ENCODE measurements around the gene FFAR2.

DNA sequence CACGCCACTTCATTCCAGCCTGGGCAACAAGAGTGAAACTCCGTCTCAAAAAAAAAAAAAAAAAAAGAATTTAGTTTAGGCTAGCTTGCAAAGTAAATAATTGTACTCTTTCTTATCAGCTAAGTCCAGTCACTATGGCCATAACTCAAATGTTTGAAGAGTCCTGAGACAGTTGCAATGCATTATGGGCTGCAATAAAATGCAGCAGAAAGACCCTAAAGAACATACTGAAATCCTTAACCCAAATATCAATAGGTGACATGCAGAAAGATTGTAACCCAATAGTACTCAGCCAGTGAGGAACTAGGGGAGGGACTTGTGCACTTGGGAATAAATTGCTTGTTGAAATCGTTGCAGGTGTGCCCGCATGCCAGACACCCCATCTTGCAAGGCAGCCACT lies 20.9 kb upstream of the FFAR2 start:
- no peak for TF ChIP-seq POLR2AphosphoS5 (IDR thresholded peaks at IDR 0.05)
- TF ChIP-seq, protein P1, sequence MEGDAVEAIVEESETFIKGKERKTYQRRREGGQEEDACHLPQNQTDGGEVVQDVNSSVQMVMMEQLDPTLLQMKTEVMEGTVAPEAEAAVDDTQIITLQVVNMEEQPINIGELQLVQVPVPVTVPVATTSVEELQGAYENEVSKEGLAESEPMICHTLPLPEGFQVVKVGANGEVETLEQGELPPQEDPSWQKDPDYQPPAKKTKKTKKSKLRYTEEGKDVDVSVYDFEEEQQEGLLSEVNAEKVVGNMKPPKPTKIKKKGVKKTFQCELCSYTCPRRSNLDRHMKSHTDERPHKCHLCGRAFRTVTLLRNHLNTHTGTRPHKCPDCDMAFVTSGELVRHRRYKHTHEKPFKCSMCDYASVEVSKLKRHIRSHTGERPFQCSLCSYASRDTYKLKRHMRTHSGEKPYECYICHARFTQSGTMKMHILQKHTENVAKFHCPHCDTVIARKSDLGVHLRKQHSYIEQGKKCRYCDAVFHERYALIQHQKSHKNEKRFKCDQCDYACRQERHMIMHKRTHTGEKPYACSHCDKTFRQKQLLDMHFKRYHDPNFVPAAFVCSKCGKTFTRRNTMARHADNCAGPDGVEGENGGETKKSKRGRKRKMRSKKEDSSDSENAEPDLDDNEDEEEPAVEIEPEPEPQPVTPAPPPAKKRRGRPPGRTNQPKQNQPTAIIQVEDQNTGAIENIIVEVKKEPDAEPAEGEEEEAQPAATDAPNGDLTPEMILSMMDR (IDR thresholded peaks at IDR 0.05), result no peak

Data from breast epithelium (tissue), 3 donors.